NCI-H510A treated with DMSO at 0.1 percent for 48 hours (cell line): ENCODE results near the gene GSTT2.
"Not testable (repeated sequence)": the region's sequence is repeated elsewhere in the genome, so short reads cannot be mapped to it uniquely, and the experiment has no call there.

ENCODE experiments used
- DNase-seq: peaks from one replicate; lab custom pipeline; 2025; lab: John Stamatoyannopoulos, UW

The GSTT2 gene

GRCh38 chr22:23979557-23980240, at the start of gene GSTT2:
Gene GSTT2 (plus strand): TSS chr22:23980134.
- DNase-seq = not testable (repeated sequence)

- no peak for DNase-seq
Observed at GRCh38 chr22:23938328-23939016, 41.5 kb upstream of the GSTT2 start.

GRCh38 chr22:23939017-23939357, 40.9 kb upstream of the GSTT2 start:
- DNase-seq = no peak

- DNase-seq = not testable (repeated sequence)
Observed at GRCh38 chr22:23940166-23940565, 39.8 kb upstream of the GSTT2 start.

- not testable (repeated sequence) for DNase-seq
Observed at GRCh38 chr22:23947391-23947790, 32.5 kb upstream of the GSTT2 start.

GRCh38 chr22:23949764-23950163, 30.2 kb upstream of the GSTT2 start:
- DNase-seq = not testable (repeated sequence)

GRCh38 chr22:23951383-23951782, 28.6 kb upstream of the GSTT2 start:
- not testable (repeated sequence) for DNase-seq

GRCh38 chr22:23952794-23953405, 27.0 kb upstream of the GSTT2 start:
- not testable (repeated sequence) for DNase-seq

- DNase-seq = not testable (repeated sequence)
Observed at GRCh38 chr22:23953485-23953884, 26.4 kb upstream of the GSTT2 start.

- not testable (repeated sequence) for DNase-seq
Observed at GRCh38 chr22:23954193-23954990, 25.5 kb upstream of the GSTT2 start.

- not testable (repeated sequence) for DNase-seq
Observed at GRCh38 chr22:23954991-23955305, 25.0 kb upstream of the GSTT2 start.

- DNase-seq = not testable (repeated sequence)
Observed at GRCh38 chr22:23955886-23956285, 24.0 kb upstream of the GSTT2 start.

- peak; percentile 23 for DNase-seq
Observed at GRCh38 chr22:23956301-23956900, 23.5 kb upstream of the GSTT2 start.

GRCh38 chr22:23961084-23961771, 18.7 kb upstream of the GSTT2 start, which contains the start of gene GSTT2B:
Gene GSTT2B (minus strand): TSS chr22:23961195. CDS start chr22:23961131, 64 bp downstream.
- not testable (repeated sequence) for DNase-seq

GRCh38 chr22:23966094-23966493, 13.8 kb upstream of the GSTT2 start:
- DNase-seq = not testable (repeated sequence)

- not testable (repeated sequence) for DNase-seq
Observed at GRCh38 chr22:23966568-23966967, 13.4 kb upstream of the GSTT2 start, which contains the start of gene DDTL. Gene DDTL (plus strand): TSS chr22:23966888. CDS start chr22:23966915, 27 bp downstream.

- no peak for DNase-seq
Observed at GRCh38 chr22:23969071-23969470, 10.9 kb upstream of the GSTT2 start.

- no peak for DNase-seq
Observed at GRCh38 chr22:23970201-23970641, 9.7 kb upstream of the GSTT2 start.

- DNase-seq = no peak
Observed at GRCh38 chr22:23970816-23971486, 9.0 kb upstream of the GSTT2 start.

GRCh38 chr22:23971927-23972326, 8.0 kb upstream of the GSTT2 start:
- not testable (repeated sequence) for DNase-seq
